K562 (cell line): ENCODE results near the gene ANKRD60. TPM values are rescaled to one million over a fixed set of nuclear protein-coding genes. Genes with fewer than 3 reads are reported as not detected.
A peak's percentile ranks its signal among the peaks of the same experiment; 100 is the strongest.

Experiments
- ATAC-seq: fragments of 200-7000 bp; cut with Tn5 transposase; 3 replicates; pipeline ENCODE4 v1.9.1; 2020; ENCODE audit warnings: moderate library complexity
- BruUV-seq: library from RNA; stranded (reverse); fragments of 400-500 nt; replicated peaks from 2 replicates; lab custom pipeline; 2021; lab: Mats Ljungman, UMichigan
- CTCF ChIA-PET: fragments of 300-600 bp; formaldehyde crosslinking; extraction: SDS; loops from one replicate; lab custom pipeline; 2021; ENCODE audit warnings: low intra/inter-chr PET ratio; lab: Yijun Ruan, JAX
- POLR2A ChIA-PET: fragments of 300-600, 350-650 bp; sonication (Branson Sonifier 250); formaldehyde crosslinking; extraction: SDS; loops from one replicate; lab custom pipeline; 2021; ENCODE audit warnings: antibody characterized with exemption, inconsistent platforms; lab: Yijun Ruan, JAX
- DNase-seq, 4 experiments: peaks; one replicate each; pipeline versions ENCODE4 v3.0.0 to v3.0.0-alpha.2; 2011 to 2018; ENCODE audit warnings: low spot score in 3 of 4, mixed read lengths in 3 of 4; ENCODE audit errors: extremely low read depth in 1 of 4
- FAIRE-seq: peaks from 2 replicates; lab custom pipeline; 2011; peaks lifted over from hg19 to GRCh38; lab: Jason Lieb, UNC
- H2AFZ ChIP-seq: 2 replicates; pipeline ENCODE4 v1.6.0; 2011; ENCODE audit warnings: low read depth, low read length, control low read depth, inconsistent platforms
- H3K27ac ChIP-seq: fragments of 200-600 bp; 3 replicates; pipeline ENCODE4 v1.8.0; 2011; ENCODE audit warnings: low read depth, mild to moderate bottlenecking, control low read depth, inconsistent platforms, low read length, moderate library complexity, mixed read lengths; ENCODE audit errors: extremely low read depth
- H3K27me3 ChIP-seq, 2 experiments: fragments of 300-600 bp in 1 of 2; 2 replicates in 1 of 2; 3 replicates in 1 of 2; pipeline versions ENCODE4 v1.6.0 to v1.8.0; 2011; ENCODE audit warnings: inconsistent platforms in 2 of 2, low read length in 2 of 2, mild to moderate bottlenecking in 1 of 2, mixed read lengths in 1 of 2, moderate library complexity in 1 of 2; ENCODE audit not compliant: control insufficient read depth in 2 of 2, insufficient read depth in 2 of 2
- H3K36me3 ChIP-seq: fragments of 300-600 bp; 3 replicates; pipeline ENCODE4 v1.8.0; 2011; ENCODE audit warnings: mild to moderate bottlenecking, low read length, inconsistent platforms; ENCODE audit not compliant: control insufficient read depth, insufficient read depth
- H3K4me1 ChIP-seq, 2 experiments: fragments of 200-600 bp in 1 of 2; replicated peaks in 1 of 2; 2 replicates in 1 of 2; 3 replicates in 1 of 2; pipeline versions ENCODE4 v1.5.1 to v1.8.0; 2011; ENCODE audit warnings: inconsistent platforms in 2 of 2, low read length in 2 of 2, mild to moderate bottlenecking in 1 of 2, mixed read lengths in 1 of 2, moderate library complexity in 1 of 2; ENCODE audit not compliant: control insufficient read depth in 2 of 2, insufficient read depth in 2 of 2
- H3K4me2 ChIP-seq: 2 replicates; pipeline ENCODE4 v1.6.1; 2011; ENCODE audit warnings: low read length, control low read depth, inconsistent platforms, mixed read lengths; ENCODE audit not compliant: insufficient read depth
- H3K4me3 ChIP-seq: fragments of 200-600 bp; sonication (generic), shearing (Covaris generic); 2 replicates; pipeline ENCODE4 v1.5.1; 2016; ENCODE audit warnings: control low read depth, inconsistent platforms
- H3K79me2 ChIP-seq: fragments of 200-600 bp; 3 replicates; pipeline ENCODE4 v1.8.0; 2011; ENCODE audit warnings: low read length, inconsistent platforms; ENCODE audit not compliant: control insufficient read depth, insufficient read depth
- H3K9ac ChIP-seq, 2 experiments: 2 replicates each; pipeline versions ENCODE4 v1.6.0 to v1.6.1; 2011; ENCODE audit warnings: low read depth in 2 of 2, low read length in 2 of 2, control low read depth in 1 of 2, inconsistent platforms in 1 of 2, mild to moderate bottlenecking in 1 of 2, mixed read lengths in 1 of 2; ENCODE audit not compliant: insufficient read depth in 1 of 2
- H3K9me1 ChIP-seq: one replicate; pipeline ENCODE4 v1.6.0; 2011; ENCODE audit warnings: inconsistent platforms, mild to moderate bottlenecking, low read length, moderate library complexity; ENCODE audit not compliant: control insufficient read depth, insufficient read depth
- H3K9me3 ChIP-seq: replicated peaks from 2 replicates; pipeline ENCODE4 v1.5.1; 2011; ENCODE audit warnings: low read depth, low read length, inconsistent platforms; ENCODE audit not compliant: control insufficient read depth, insufficient read depth
- H4K20me1 ChIP-seq: replicated peaks from 2 replicates; pipeline ENCODE4 v1.6.1; 2011; ENCODE audit warnings: low read length, inconsistent platforms, mixed read lengths; ENCODE audit not compliant: control insufficient read depth, insufficient read depth
- EZH2 ChIP-seq: IDR thresholded peaks from 2 replicates; pipeline ENCODE4 v1.6.1; 2012; ENCODE audit warnings: low read depth, mild to moderate bottlenecking, inconsistent platforms, low read length, borderline replicate concordance
- FOSL1 ChIP-seq: fragments of 200-800 bp; sonication (Bioruptor generic); conservative IDR thresholded peaks from 2 replicates; pipeline ENCODE4 v1.6.1; 2016; ENCODE audit warnings: missing genetic modification characterization, missing compliant biosample characterization
- RBM25 ChIP-seq: fragments of 200-400 bp; formaldehyde crosslinking; IDR thresholded peaks from 2 replicates; pipeline ENCODE4 v1.6.1; 2018; ENCODE audit warnings: low read length, low read depth, moderate library complexity; ENCODE audit not compliant: severe bottlenecking
- TCF7L2 ChIP-seq: fragments of 150-350 bp; IDR thresholded peaks from 2 replicates; pipeline ENCODE4 v1.6.1; 2016; ENCODE audit warnings: low read depth, mild to moderate bottlenecking, low read length, moderate library complexity
- WGBS: fragments of 100-300 bp; shearing (Covaris generic); methylation state at CpG from one replicate; pipeline ENCODE4 v1.1.6; 2016; ENCODE audit warnings: low coverage, mixed read lengths; ENCODE audit not compliant: insufficient coverage; ENCODE audit errors: missing lambda C conversion rate; 5-methylcytosine and 5-hydroxymethylcytosine counted together
- in situ Hi-C: fragments of 300-500 bp; cut with MboI; formaldehyde crosslinking; loops from 4 replicates; pipeline ENCODE4 v1.15.0; 2018; ENCODE audit warnings: inconsistent platforms, mixed read lengths
- intact Hi-C: fragments of 100-400 bp; cut with micrococcal nuclease; formaldehyde crosslinking; loops from 2 replicates; pipeline ENCODE4 v1.14.2; 2022
- polyA plus RNA-seq, 8 experiments: library from polyadenylated mRNA; depleted of rRNA in 4 of 8; stranded (reverse) in 5 of 8; unstranded in 3 of 8; fragments of >200 nt; fragmentation: Nextera tagmentation in 2 of 8; fragmentation: Illumina TruSeq in 1 of 8; extraction: Ambion mirVana in 2 of 8; extraction: Trizol in 1 of 8; gene quantifications; 2 replicates each; pipeline versions ENCODE4 v1.2.1 to v1.2.3, GENCODE V29; 2011 to 2014; ENCODE audit warnings: inconsistent platforms in 1 of 8, missing spikeins in 1 of 8
- total RNA-seq, 7 experiments: library from RNA; depleted of rRNA in 6 of 7; stranded (reverse); fragments of >200 nt in 6 of 7; fragmentation: Illumina TruSeq in 2 of 7; extraction: Trizol in 2 of 7; gene quantifications; 2 replicates each; pipeline versions ENCODE4 v1.2.1 to v1.2.3, GENCODE V29; 2011 to 2021; ENCODE audit warnings: low replicate concordance in 1 of 7
- TF ChIP-seq, protein P1 (sequence below): fragments of 250-450 bp; sonication (Bioruptor Pico); IDR thresholded peaks from 2 replicates; pipeline ENCODE4 v1.8.0; 2022; ENCODE audit warnings: inconsistent platforms

The ANKRD60 gene
- total and polyA plus RNA-seq, 9 of the 15 experiments (the other 6 are each of a cell fraction or from before 2014, with no cell fraction given), result not detected

- TF ChIP-seq, protein P1, sequence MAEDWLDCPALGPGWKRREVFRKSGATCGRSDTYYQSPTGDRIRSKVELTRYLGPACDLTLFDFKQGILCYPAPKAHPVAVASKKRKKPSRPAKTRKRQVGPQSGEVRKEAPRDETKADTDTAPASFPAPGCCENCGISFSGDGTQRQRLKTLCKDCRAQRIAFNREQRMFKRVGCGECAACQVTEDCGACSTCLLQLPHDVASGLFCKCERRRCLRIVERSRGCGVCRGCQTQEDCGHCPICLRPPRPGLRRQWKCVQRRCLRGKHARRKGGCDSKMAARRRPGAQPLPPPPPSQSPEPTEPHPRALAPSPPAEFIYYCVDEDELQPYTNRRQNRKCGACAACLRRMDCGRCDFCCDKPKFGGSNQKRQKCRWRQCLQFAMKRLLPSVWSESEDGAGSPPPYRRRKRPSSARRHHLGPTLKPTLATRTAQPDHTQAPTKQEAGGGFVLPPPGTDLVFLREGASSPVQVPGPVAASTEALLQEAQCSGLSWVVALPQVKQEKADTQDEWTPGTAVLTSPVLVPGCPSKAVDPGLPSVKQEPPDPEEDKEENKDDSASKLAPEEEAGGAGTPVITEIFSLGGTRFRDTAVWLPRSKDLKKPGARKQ (CRISPR knock-in tag), result no peak
- TF ChIP-seq FOSL1 (tag), result no peak
- TF ChIP-seq, all 486 proteins: peak for 0
These were observed 15.8 kb downstream of the ANKRD60 start (continued) for GRCh38 chr20:58212636-58213035.

DNA sequence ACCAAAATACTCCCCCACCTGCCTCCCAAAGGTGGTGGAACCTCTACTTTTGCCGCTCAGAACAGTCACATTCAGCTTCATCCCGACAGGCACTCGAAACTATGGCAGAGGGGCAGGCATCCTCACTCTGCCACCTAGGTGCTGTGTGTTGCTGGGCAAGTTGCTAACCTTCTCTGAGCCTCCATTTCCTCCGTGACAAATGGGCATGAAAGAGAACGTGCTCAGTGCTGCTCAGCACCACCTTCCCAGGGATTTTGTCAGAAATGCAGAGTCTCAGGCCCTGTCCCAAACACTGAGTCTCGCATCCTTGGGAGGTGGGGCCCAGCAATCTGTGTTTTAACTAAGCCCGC, 18.1 kb downstream of the ANKRD60 start:
- no peak overlapping the region for H3K27ac ChIP-seq
- 5% methylated on average over 7 of the region's 7 CpGs for WGBS
- H3K9me1 ChIP-seq, result no peaks in the 10 kb centered on the region
- DNase-seq, result no peak
- no peaks in the 10 kb centered on the region for H3K9me3 ChIP-seq
- no peak overlapping the region for H2AFZ ChIP-seq
- no TSS peak for BruUV-seq
- in situ Hi-C loops (loop anchor here (25.0 kb wide), 2 partner anchors 598 to 823 kb away; partner anchors contain the start of genes RBM38 and ZBP1), intact Hi-C loops (loop anchor here (1.0 to 2.0 kb wide), 2 partner anchors 614 to 684 kb away; no protein-coding TSS in a partner anchor)
- no peak for FAIRE-seq
- no peak overlapping the region for H3K9ac ChIP-seq
- H3K4me1 ChIP-seq, result peaks cover 0 to 6% of the 10 kb centered on the region in 2 experiments; a peak in 1 of 5 replicates
- ATAC-seq, result no peak
- ChIA-PET CTCF (interaction anchor here (0.7 to 5.1 kb wide), 13 partner anchors 17 to 1012 kb away, joined by 3 to 59 read pairs (median 5); no protein-coding TSS in a partner anchor), POLR2A (interaction anchor here (0.5 to 0.7 kb wide), 4 partner anchors 213 to 608 kb away, joined by 3 to 4 read pairs (median 3); no protein-coding TSS in a partner anchor)
- no peaks in the 10 kb centered on the region for H3K36me3 ChIP-seq
- peaks cover 29 to 62% of the 10 kb centered on the region in 2 experiments for H3K27me3 ChIP-seq
- no peak overlapping the region for H3K4me2 ChIP-seq
- TF ChIP-seq TCF7L2 (no peak), EZH2 (no peak), RBM25 (peak; percentile 46)
- H3K4me3 ChIP-seq, result no peak overlapping the region
- peaks cover under 1% of the 10 kb centered on the region; the same call in 1 of the 2 replicates for H4K20me1 ChIP-seq
- no peaks in the 10 kb centered on the region for H3K79me2 ChIP-seq
